NCI-H1436 treated with DMSO at 0.1 percent for 48 hours (cell line): ENCODE results near the gene SOCS1.
"Not testable (repeated sequence)": the region's sequence is repeated elsewhere in the genome, so short reads cannot be mapped to it uniquely, and the experiment has no call there.

Experiments used
- DNase-seq: peaks from one replicate; lab custom pipeline; 2025; lab: John Stamatoyannopoulos, UW

SOCS1 gene

DNA sequence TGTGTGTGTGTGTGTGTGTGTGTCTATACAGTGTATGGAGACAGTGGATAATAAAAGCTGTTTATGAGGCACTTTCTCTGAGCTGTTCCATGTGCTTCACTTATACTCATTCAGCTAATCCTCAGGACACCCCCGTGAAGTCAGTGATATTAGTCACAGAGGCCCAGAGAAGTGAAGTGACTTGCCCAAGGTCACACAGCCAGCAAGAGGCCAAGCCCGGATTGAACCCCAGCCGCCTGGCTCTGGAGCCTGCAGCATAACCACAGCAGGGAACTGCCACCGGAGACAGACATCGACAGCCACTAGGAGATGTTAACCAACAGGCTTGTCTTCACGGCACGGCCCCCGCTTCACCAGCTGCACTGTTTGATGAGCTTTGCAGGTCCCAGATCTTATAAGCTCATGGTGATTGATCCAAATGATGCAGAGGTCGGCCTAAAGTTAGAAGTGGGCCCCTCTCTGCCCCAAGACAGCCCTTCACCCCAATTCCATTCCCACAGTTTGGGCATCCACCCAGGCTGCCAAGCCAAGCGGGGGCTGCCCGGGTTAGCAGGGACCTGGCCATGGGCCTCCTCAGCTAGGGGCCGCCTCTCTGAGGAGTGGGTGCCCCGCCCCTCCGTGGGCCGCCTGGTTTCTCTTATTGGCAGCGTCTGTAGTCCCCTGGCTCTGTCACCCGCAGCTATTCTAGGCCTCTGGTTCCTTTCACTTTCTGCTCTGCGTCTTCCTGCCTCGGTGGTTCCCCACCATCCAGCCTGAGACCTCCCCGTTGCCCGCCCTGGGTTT is 30.9 kb downstream of the SOCS1 start:
- no peak for DNase-seq

DNA sequence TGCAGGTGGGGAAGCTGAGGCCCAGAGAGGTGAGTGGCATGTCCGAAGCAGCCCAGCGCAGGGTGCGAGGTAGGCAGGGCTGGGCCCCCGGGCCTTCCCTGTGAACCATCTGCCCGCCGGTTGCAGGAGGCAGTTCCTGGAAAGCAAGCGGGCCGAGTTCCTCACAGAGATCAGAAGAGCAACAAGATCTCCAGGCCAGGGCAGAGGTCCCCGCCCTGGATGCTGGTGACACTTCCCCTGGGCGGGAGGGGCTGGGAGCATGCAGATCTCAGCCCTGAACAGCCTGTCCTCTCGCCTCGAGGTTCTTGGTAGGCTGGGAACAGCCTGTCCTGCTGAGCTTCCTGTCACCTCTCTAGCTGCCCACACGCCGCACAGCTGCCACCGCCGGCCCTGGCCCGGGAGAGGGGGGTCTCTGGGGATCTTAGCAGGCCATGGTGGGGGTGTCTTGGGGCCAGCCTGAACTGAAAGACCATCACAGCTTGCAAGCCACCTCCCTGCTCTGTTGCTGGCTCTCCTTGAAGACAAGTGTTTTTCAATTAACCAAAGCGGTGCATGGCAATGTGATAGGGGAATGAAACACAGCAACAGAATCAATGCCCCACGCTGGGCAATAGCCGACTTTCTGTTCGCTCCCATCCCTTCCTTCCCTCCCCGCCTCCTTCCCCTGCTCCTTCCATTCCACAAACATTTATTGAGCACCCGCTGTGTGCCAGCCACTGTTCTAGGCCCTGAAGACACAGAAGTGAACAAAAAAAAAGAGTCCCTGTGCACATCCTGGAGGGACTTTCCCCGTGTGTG is 31.7 kb downstream of the SOCS1 start:
- no peak for DNase-seq

DNA sequence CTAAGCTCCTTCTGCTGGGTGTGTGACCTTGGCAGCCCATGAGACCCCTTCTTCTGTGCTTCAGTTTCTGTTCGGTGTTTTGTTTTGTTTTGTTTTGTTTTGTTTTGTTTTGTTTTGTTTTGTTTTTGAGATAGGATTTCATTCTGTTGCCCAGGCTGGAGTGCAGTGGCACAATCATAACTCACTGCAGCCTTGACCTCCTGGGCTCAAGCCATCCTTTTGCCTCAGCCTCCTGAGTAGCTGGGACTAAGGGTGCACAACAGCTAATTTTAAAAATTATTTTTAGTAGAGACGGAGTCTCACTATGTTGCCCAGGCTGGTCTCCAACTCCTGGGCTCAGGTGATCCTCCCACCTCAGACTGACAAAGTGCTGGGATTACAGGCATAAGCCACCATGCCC is 35.5 kb downstream of the SOCS1 start:
- not testable (repeated sequence) for DNase-seq

DNA sequence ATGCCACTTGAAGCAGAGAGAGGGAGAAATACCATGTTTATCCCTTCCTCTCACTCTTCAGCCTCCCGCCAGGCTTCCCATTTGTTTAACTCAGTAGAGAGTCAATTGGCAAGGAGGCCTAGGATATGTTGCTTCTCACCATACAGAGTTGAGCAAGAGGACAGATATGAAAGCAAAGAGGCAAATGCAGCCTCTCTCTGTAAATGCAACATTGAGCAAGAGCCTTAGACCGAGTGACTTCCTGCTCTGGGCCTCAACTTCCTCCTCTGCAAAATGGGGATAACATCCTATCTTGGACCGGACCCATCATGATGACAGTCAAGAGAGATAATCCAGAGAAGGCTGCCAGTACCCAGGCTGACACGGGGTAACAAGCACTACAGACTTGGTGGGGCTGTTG is 36.8 kb downstream of the SOCS1 start:
- DNase-seq: no peak

DNA sequence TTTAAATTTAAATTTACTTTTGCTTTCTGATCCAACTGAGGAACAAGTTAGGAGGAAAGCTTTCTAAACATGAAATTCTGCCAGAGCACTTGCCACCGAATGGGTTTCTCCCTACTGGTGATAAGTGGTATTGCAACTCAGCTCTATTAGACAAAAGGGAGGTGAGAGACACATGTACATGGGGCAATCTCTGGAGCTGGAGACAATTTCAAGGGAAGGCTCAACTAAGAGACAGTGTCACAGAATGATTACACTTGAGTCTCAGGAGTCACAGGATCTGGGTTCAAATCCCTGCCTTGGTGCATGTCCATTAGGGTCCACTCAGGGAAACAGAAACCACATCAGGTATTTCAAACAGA is 37.4 kb downstream of the SOCS1 start:
- DNase-seq: no peak

DNA sequence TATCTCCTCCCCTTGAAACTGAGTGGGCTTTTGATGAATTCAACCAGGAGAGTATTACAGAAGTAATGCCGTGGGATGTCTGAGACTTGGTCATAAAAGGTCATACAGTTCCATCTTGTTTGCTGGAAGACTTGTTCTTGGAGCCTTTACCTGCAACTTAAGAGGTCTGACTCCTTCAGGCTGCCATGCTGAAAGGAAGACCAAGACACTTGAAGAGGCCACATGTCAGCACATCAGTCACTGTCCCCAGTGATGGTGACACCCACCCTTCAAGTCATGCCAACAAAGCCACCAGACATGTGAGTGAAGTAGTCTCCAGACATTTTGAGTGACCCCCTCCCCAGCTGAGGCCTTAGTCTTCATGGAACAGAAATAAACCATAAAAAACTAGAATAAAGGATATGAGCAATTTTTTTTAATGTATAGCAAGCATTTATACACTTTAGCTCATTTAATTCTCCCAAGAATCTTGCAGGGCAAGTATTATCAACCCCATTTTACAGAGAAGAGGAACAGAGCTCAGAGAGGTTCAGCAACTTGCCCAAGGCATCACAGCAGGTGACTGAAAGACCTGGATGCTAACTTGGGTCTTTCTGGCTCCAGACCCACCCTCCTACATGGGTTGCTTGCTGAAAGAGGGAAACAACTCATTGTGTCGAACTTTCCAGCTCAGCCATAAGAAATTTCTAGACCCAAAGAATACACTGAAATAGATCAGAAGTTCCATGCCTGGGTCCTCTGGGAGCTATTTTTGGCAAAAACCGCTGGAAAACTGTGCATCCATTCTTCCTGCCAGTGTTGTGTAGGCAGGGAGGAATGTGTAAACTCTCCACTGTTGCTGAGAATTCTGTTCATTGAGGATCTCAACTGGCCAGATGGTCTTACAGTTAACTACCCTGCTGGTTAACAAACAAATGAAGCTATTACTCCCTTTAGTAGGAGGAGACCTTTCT is 38.1 kb downstream of the SOCS1 start:
- DNase-seq: no peak

DNA sequence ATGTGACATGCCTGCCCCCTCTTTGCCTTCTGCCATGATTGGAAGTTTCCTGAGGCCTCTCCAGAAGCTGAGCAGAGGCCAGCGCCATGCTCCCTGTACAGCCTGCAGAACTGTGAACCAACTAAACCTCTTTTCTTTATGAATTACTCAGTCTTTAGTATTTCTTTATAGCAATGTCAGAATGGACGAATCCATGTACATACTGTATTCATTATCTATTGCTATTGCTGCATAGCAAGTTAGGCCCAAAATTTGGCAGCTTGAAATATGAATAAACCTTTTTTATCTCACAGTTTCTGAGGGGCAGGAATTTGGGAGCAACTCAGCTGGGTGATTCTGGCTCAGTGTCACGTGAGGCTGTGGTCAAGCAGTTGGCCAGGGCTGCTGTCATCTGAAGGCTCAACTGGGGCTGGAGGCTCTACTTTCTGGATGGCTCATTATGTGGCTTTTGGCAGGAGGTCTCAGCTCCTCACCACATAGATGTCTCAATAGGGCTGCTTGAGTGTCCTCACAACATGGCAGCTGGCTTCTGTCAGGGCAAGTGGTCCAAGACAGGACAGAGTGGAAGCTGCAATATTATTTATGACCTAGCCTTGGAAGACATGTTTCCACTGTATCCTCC is 40.0 kb downstream of the SOCS1 start:
- DNase-seq: no peak

DNA sequence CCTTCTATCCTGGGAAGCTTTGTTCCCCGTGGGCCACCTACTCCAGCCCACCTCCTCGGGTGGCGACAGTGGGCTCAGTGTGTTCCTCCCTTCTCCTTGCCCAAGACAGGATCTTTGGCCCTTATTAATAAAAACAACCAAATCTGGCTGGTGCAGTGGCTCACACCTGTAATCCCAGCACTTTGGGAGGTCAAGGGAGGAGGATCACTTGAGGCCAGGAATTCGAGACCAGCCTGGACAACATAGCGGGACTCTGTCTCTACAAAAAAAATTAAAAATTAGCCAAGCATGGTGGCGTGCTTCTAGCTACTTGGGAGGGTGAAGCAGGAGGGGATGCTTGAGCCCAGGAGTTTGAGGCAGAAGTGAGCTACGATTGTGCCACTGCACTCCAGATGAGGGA is 42.2 kb downstream of the SOCS1 start:
- DNase-seq: no peak

DNA sequence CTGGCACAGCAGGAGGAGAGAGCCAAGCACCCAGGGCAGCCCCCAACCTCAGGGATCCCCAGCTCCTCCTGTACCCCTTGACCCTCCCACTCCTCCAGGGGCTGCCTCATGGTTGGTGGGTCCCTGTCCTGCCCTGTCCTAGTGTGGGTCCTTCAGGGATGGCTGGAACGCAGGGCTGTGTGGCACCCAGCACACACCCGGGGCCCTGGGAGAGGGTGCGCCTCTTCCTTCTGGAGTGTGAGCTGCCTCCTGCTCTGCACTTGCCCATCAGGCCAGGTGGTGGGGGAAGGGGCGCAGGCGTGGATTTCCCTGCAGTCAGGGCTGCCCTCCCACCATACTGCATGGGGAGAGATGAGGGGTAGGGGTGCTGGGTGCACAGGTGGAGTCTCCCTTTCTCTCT is 42.6 kb downstream of the SOCS1 start:
- no peak for DNase-seq

DNA sequence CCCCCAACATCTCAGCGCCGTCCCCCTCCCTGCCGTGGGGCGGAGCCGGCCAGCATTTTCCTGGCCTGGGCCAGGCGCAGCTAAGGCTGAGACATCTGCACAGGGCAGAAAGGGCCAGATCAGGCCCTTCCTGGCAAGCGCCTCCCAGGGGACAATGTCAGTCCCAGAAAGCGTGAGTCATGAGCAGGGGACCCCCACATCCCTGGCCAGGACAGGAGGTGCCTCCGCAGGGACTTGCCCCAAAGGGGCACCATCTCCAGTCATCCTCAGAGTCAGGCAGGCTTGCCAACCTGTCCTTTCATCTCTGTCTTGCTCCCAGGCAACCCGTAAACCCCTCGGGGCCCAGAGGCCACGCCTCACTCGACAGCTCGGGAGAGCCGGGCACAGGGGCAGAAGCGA is 43.2 kb downstream of the SOCS1 start:
- DNase-seq: no peak

DNA sequence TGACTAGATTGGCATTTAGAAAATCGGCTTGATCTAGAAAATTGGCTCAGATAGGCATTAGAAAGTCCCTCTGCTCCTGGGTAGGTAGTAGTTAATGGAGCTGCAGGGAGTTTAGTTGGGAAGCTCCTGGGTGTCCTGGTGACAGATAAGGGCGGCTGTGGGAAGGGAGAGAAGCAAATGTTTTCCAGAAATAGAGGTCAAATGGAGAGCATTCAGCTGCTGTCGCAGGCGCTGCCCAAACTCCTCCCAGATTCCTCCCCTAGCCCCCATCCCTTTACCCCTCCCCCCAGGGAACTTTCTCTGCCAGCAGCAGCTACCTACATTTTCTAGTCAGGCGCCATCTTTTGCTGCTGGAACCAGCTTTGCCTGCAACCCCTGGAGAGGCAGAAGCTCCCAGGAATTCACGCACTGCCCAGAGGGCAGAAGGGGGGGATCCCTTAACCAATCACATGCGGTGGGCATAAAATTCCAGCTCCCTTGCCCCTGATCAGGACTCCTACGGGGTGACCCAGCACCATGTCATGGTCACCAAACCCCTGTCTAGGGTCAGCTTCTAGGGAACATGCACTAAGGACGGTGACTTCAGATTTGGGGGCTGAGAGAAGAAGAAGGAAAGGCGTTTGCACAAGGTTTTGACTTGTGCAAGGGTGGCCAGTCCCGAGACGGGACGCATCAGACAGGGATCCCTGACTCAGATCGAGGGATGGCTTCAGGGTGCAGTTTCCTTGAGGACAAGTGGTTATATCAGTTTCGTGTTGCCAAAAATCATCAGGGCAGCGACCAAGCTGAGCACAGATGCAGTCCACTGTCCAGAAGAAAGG is 43.8 kb downstream of the SOCS1 start:
- DNase-seq: no peak

DNA sequence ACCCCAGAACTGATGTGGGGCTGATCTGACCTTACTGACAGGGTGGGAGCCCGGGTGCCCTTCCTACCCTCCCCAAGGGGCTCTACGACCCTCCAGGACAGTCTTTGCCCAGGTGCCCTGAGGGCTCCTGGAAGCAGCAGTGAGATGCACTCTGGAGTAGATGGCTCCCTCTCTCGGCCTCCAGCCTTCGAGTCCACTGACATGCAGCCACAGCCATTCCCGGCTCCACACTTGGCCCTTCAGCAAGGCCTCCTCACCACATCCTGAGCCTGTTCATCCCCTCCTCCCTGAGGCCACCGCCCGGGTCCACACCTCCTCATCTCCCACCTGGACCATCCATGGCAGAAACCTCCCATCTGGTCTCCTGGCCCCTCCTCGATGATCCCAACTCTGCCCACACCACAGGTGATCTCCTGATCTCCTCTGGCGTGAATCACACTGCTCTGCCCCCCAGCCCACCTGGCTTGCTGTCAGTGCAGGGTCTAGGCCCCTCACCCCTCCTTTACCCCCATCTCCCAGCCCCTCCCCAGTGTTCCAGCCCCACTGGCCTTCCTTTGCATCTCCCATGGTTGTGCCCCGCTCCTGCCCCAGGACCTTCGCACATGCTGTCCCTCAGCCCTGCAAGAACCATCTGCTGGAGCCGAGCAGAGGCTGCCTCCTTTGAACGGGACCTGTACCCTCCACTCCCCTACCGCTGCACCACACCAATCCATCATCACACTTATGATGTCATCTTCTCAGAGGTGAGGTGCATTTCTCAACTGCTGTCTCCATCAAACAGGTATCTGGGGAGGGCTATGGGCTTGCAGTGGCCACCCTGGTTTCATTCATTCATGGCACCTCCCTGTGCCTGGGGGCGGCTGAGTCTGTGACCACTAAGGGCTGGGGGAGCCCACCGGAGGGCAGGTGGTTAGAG is 44.7 kb downstream of the SOCS1 start:
- no peak for DNase-seq

DNA sequence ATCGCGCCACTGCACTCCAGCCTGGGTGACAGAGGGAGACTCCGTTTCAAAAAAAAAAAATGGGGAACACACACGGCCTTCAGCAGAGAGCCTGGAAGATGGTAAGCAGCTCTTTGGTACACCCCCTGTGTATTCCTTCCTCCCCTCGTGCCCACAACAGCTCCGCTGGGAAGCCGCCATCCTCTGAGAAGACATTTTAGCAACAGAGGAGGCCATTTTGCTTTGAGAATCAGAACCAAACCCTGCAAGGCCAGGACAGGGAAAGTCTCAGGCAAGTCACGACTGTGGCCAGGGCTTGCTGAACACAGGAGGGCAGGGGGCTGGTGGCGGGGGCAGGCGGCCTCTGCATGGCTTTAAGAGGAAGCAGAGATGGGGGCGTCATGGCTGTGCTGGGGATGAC is 45.7 kb downstream of the SOCS1 start:
- DNase-seq: no peak

DNA sequence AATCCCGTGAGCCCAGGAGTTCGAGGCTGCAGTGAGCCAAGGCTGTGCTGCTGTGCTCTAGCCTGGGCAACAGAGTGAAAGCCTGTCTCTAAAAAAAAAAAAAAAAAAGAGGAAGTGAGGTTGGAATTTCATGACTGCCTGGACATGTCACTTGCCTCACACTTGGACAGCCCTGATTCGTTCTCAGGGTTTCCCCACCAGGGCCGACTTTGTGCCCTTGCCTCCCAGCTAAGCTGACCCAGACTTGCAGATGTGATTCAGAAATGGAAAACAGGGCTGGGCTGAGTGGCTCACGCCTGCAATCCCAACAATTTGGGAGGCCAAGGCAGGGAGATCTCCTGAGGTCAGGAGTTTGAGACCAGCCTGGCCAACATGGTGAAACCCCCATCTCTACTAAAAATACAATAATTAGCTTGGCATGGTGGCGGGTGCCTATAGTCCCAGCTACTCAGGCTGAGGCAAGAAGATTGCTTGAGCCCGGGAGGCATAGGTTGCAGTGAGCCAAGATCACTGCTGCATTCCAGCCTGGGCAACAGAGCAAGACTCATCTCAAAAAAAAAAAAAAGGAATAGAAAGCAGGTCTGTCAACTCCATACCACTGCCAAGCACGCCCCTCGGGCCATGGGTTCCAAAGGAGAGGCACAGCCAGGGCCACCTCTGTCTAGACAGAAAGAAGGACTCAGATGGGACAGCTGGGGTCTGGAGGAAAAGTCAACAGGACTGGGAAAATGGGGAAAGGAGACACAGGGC is 46.9 kb downstream of the SOCS1 start:
- DNase-seq: no peak

DNA sequence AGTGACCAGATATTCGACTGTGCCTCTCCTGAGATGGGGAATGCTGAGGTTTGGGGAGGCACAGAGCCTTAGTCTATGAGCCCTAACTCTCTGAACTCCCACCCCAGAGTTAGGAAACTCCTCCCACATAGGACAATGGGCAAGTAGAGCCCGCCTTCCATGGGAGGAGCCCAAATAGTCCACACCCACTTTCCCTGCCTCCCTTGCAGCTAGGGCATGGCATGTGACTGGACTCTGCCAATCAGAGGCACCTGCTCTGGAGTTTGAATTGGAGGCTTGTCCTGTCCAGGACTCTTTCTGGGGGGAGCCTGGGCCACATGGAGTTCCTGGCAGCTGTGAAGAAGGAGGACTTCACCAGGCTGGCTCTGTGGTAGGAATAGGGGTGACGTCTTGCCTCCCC is 48.4 kb downstream of the SOCS1 start:
- no peak for DNase-seq

DNA sequence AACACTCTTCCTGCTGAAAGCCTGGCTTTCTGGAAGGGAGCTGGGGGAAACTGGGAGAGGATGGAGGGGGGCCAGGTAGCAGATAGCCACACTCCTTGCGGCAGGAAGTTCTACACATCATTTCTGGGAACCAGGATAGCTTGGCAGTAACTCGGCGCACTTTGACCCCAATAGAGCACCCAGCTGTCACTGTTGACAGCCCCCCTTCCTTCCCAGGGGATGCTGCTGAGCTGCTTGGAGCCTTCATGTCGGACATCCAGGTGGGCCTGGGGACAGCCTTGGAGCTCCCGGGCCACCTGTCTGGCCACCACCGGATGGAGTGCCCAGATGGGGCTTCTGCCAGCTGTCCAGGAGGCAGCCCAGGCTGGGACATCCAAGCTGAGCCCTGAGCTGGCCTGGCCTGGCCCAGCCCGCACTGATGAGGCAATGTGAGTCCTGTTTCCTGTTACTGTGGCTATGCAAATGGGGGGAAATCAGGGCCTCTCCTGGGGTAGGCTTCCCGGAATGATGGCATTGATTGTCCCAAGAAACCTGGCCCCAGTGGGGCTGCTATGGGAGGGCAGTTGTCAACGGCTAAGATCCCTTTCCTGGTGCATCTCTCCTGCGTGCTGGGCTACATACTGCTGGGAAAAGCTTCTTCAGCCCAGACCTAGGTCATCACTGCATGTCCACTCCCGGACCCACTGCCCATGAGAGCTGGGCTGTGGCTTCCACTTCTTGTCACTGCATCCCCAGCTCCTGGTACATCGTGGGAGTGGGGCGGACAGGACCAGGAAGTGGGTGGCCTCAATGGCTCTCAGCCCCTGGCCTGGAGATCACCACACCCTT is 50.0 kb downstream of the SOCS1 start:
- DNase-seq: no peak

DNA sequence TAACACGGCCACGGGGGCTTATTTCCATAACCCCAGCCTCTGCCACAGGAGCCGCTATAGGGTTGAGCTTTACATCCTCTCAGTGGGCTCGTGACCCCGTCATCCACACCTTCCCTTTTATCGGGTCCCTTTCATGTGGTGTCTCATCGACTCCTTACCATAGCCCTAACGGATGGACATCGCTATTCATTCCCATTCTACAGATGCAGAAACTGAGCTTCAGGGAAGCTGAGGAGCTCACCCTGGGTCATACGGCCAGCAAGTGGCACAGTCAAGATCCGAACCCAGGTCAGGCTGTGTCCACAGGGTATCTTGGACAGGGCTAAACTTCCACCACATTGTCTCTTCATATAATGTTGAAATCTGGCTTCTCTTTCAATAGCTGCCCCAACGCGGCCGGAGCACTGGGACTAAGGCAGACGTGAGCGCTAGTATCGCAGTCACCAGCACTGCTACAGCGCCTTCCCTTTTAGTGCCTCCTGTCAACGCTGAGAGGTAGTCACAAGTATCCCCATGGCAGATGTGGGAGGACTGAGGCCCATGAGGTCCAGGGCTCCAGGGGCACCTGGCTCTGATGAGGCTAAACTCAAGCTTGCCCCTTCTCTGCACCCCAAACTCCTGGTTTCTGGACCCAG is 50.8 kb downstream of the SOCS1 start:
- no peak for DNase-seq

DNA sequence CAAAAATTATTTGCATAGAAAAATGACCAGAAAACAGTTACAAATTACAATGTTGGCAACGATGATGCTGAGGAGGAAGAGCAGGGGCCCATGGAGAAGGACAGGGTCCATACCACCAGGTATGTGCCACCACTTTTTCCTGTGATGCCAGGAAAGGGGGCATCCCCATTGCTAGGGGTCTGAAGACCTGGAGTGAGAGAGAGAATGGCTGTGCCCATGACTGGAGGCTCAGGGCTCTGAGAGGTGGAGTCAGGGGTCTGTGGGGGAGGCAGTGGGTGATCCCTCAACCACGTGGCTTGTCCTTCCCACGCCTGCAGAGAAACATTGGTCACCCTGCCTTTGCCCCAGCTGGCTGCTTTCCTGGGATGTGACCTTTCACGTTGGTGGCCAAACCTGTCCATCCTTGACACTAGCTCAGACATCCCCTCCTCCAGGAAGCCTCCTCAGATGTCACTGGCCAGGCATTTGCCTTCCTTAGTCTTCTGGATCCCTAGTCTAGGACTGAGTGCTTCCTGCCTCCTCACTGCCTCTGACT is 51.4 kb downstream of the SOCS1 start:
- DNase-seq: no peak
